Body of pancreas (tissue), 4 donors: Measurements from ENCODE around the gene JMJD7. TPM values are rescaled to one million over a fixed set of nuclear protein-coding genes. Genes with fewer than 3 reads are reported as not detected.

Experiments
- ATAC-seq: fragments of 150-250 bp; one replicate; pipeline ENCODE4 v1.9.1; 2016
- DNase-seq, 4 donors: peaks; one replicate each; pipeline ENCODE4 v3.0.0-alpha.2; 2019
- H3K27ac ChIP-seq, 4 donors: fragments of 200-600 bp; sonication (generic); 1 replicate in 3 of 4; 2 replicates in 1 of 4; pipeline versions ENCODE4 v1.5.1 to v1.6.1; 2016 to 2019; ENCODE audit warnings: mild to moderate bottlenecking in 1 of 4, mixed read lengths in 1 of 4, moderate library complexity in 1 of 4
- H3K27me3 ChIP-seq, 2 donors: fragments of 200-600 bp; sonication (generic); one replicate each; pipeline ENCODE4 v1.6.0; 2016; ENCODE audit warnings: mild to moderate bottlenecking in 1 of 2
- H3K36me3 ChIP-seq, 2 donors: fragments of 200-600 bp; sonication (generic); replicated peaks in 1 of 2; 2 replicates each; pipeline ENCODE4 v1.5.1; 2016; ENCODE audit warnings: low read depth in 2 of 2; ENCODE audit not compliant: insufficient read depth in 1 of 2
- H3K4me1 ChIP-seq: fragments of 200-600 bp; sonication (generic); one replicate; pipeline ENCODE4 v1.6.0; 2016
- H3K4me3 ChIP-seq, 2 donors: fragments of 200-600 bp; sonication (generic); 1 replicate in 1 of 2; 2 replicates in 1 of 2; pipeline ENCODE4 v1.5.1; 2016 to 2019
- H3K9me3 ChIP-seq, 3 donors: fragments of 200-600 bp; sonication (generic); 1 replicate in 2 of 3; 2 replicates in 1 of 3; pipeline ENCODE4 v1.5.1; 2016
- CTCF ChIP-seq, 7 experiments: fragments of 450-650 bp in 4 of 7; fragments of 200-600 bp in 3 of 7; sonication (generic) in 3 of 7; IDR thresholded peaks; one replicate each; pipeline ENCODE4 v1.5.1; 2016 to 2019; ENCODE audit warnings: antibody characterized with exemption in 7 of 7
- POLR2A ChIP-seq, 3 donors: fragments of 450-650 bp; IDR thresholded peaks; one replicate each; pipeline ENCODE4 v1.6.1; 2016; ENCODE audit warnings: antibody characterized with exemption in 3 of 3, mild to moderate bottlenecking in 2 of 3
- WGBS, 2 donors: methylation state at CpG; one replicate each; pipeline ENCODE4 v1.1.5; 2017; 5-methylcytosine and 5-hydroxymethylcytosine counted together
- intact Hi-C: fragments of 100-400 bp; cut with DNase I; formaldehyde crosslinking; loops from one replicate; pipeline ENCODE4 v1.15.1; 2023
- total RNA-seq, 2 donors: library from RNA; depleted of rRNA; stranded (reverse); fragments of >200 nt; gene quantifications; one replicate each; pipeline ENCODE4 v1.1.0, GENCODE V29; 2016

JMJD7 gene
- total RNA-seq, 2 donors from 2014 or later = 2.0 to 13.0 TPM

GRCh38 chr15:41809121-41809520 is 18.8 kb upstream of the JMJD7 start:
- intact Hi-C loops = loop anchor here (10.0 kb wide), 1 partner anchor 204 kb away; no protein-coding TSS in a partner anchor
- no peak overlapping the region for H3K4me3 ChIP-seq
- DNase-seq = no peak

GRCh38 chr15:41809526-41810220 is 18.2 kb upstream of the JMJD7 start:
- H3K4me1 ChIP-seq = no peaks in the 10 kb centered on the region
- H3K9me3 ChIP-seq = no peaks in the 10 kb centered on the region
- H3K27ac ChIP-seq = no peak overlapping the region
- DNase-seq (no peak), ATAC-seq (no peak)
- H3K27me3 ChIP-seq = no peaks in the 10 kb centered on the region
- intact Hi-C loops = loop anchor here (5.0 to 10.0 kb wide), 2 partner anchors 42 to 205 kb away; no protein-coding TSS in a partner anchor
- H3K4me3 ChIP-seq = no peak overlapping the region
- no peaks in the 10 kb centered on the region for H3K36me3 ChIP-seq
- no peak for TF ChIP-seq CTCF (IDR thresholded peaks at IDR 0.05)
- no peak for TF ChIP-seq POLR2A (IDR thresholded peaks at IDR 0.05)
- WGBS, 2 donors = 76 to 81% methylated on average over 11 to 12 of the region's 12 CpGs

More at GRCh38 chr15:41809121-41809520, 18.8 kb upstream of the JMJD7 start:
- ATAC-seq = no peak
- 81 to 84% methylated on average over 2 of the region's 2 CpGs for WGBS, 2 donors
- Histone ChIP-seq H3K4me1 (no peaks in the 10 kb centered on the region), H3K36me3 (no peaks in the 10 kb centered on the region), H3K9me3 (no peaks in the 10 kb centered on the region), H3K27ac (no peak overlapping the region), H3K27me3 (no peaks in the 10 kb centered on the region)
- TF ChIP-seq POLR2A (IDR thresholded peaks at IDR 0.05) (no peak), CTCF (IDR thresholded peaks at IDR 0.05) (no peak)

GRCh38 chr15:41810651-41811431 is 17.1 kb upstream of the JMJD7 start:
- H3K4me3 ChIP-seq = no peak overlapping the region
- H3K27me3 ChIP-seq = no peaks in the 10 kb centered on the region
- peaks cover 0 to 1% of the 10 kb centered on the region in 2 donors for H3K36me3 ChIP-seq
- intact Hi-C loops = loop anchor here (5.0 kb wide), 1 partner anchor 44 kb away; no protein-coding TSS in a partner anchor
- no peak overlapping the region for H3K27ac ChIP-seq
- DNase-seq = no peak
- H3K4me1 ChIP-seq = no peaks in the 10 kb centered on the region
- TF ChIP-seq CTCF (IDR thresholded peaks at IDR 0.05) = no peak
- no peak for TF ChIP-seq POLR2A (IDR thresholded peaks at IDR 0.05)
- H3K9me3 ChIP-seq = no peaks in the 10 kb centered on the region
- 84 to 88% methylated on average over 5 of the region's 5 CpGs for WGBS, 2 donors
- no peak for ATAC-seq

- DNase-seq (peak; percentile 85 to 91 (median 86)), ATAC-seq (peak; percentile 97)
- Histone ChIP-seq H3K4me1 (no peaks in the 10 kb centered on the region), H3K27me3 (no peaks in the 10 kb centered on the region), H3K9me3 (no peaks in the 10 kb centered on the region), H3K36me3 (peaks cover 0 to 1% of the 10 kb centered on the region in 2 donors), H3K4me3 (no peak overlapping the region), H3K27ac (no peak overlapping the region)
- intact Hi-C loops = loop anchor here (5.0 kb wide), 1 partner anchor 44 kb away; no protein-coding TSS in a partner anchor
- TF ChIP-seq CTCF (IDR thresholded peaks at IDR 0.05) (peak; percentile 73 to 93 (median 85)), POLR2A (IDR thresholded peaks at IDR 0.05) (no peak)
- 30 to 46% methylated on average over 4 to 18 of the region's 18 CpGs for WGBS, 2 donors
Observed at GRCh38 chr15:41811432-41812195, 16.3 kb upstream of the JMJD7 start.
